Measurements from ENCODE around the gene ACTRT2.

ACTRT2 gene

GRCh38 chr1:3034728-3035562, 13.7 kb downstream of the ACTRT2 start:
- no peak overlapping the region for H3K4me3 ChIP-seq (ENCODE audit: low read depth, low read length)

GRCh38 chr1:3035563-3036446, 14.5 kb downstream of the ACTRT2 start:
- no peak overlapping the region for H3K4me3 ChIP-seq (ENCODE audit: low read depth, low read length)
- no peak for TF ChIP-seq CTCF (IDR thresholded peaks at IDR 0.05; ENCODE audit: borderline replicate concordance, insufficient read depth, low read depth, low read length)

More at GRCh38 chr1:3034728-3035562, 13.7 kb downstream of the ACTRT2 start:
- no peak for TF ChIP-seq CTCF (IDR thresholded peaks at IDR 0.05; ENCODE audit: borderline replicate concordance, insufficient read depth, low read depth, low read length)

GRCh38 chr1:3036447-3037280, 15.4 kb downstream of the ACTRT2 start:
- no peak overlapping the region for H3K4me3 ChIP-seq (ENCODE audit: low read depth, low read length)
- TF ChIP-seq CTCF (IDR thresholded peaks at IDR 0.05; ENCODE audit: borderline replicate concordance, insufficient read depth, low read depth, low read length): no peak

GRCh38 chr1:3037281-3038040, 16.2 kb downstream of the ACTRT2 start:
- TF ChIP-seq CTCF (IDR thresholded peaks at IDR 0.05; ENCODE audit: borderline replicate concordance, insufficient read depth, low read depth, low read length): no peak
- no peak overlapping the region for H3K4me3 ChIP-seq (ENCODE audit: low read depth, low read length)

- no peak overlapping the region for H3K4me3 ChIP-seq (ENCODE audit: low read depth, low read length)
- no peak for TF ChIP-seq CTCF (IDR thresholded peaks at IDR 0.05; ENCODE audit: borderline replicate concordance, insufficient read depth, low read depth, low read length)
These were observed 16.9 kb downstream of the ACTRT2 start for GRCh38 chr1:3038113-3038551.

- H3K4me3 ChIP-seq (ENCODE audit: low read depth, low read length): no peak overlapping the region
- TF ChIP-seq CTCF (IDR thresholded peaks at IDR 0.05; ENCODE audit: borderline replicate concordance, insufficient read depth, low read depth, low read length): no peak
These were observed 17.4 kb downstream of the ACTRT2 start for GRCh38 chr1:3038571-3039181.

Data from GM12875 (cell line).